Measurements from ENCODE around the gene MCM5.

GRCh38 chr22:35456757-35457156 is 56.8 kb downstream of the MCM5 start:
- TF ChIP-seq, protein P1, sequence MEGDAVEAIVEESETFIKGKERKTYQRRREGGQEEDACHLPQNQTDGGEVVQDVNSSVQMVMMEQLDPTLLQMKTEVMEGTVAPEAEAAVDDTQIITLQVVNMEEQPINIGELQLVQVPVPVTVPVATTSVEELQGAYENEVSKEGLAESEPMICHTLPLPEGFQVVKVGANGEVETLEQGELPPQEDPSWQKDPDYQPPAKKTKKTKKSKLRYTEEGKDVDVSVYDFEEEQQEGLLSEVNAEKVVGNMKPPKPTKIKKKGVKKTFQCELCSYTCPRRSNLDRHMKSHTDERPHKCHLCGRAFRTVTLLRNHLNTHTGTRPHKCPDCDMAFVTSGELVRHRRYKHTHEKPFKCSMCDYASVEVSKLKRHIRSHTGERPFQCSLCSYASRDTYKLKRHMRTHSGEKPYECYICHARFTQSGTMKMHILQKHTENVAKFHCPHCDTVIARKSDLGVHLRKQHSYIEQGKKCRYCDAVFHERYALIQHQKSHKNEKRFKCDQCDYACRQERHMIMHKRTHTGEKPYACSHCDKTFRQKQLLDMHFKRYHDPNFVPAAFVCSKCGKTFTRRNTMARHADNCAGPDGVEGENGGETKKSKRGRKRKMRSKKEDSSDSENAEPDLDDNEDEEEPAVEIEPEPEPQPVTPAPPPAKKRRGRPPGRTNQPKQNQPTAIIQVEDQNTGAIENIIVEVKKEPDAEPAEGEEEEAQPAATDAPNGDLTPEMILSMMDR (IDR thresholded peaks at IDR 0.05; ENCODE audit: low read depth, low read length, missing input control), result no peak
- no peak for TF ChIP-seq JUND (IDR thresholded peaks at IDR 0.05)
- no peak for TF ChIP-seq SP1 (IDR thresholded peaks at IDR 0.05)
- TF ChIP-seq YY1 (IDR thresholded peaks at IDR 0.05), result no peak
- TF ChIP-seq MAX (IDR thresholded peaks at IDR 0.05), result no peak
- no peak for TF ChIP-seq HNF4G (IDR thresholded peaks at IDR 0.05)
- no peak for TF ChIP-seq REST (IDR thresholded peaks at IDR 0.05)
- no peak for TF ChIP-seq TAF1 (conservative IDR thresholded peaks at IDR 0.05)
- TF ChIP-seq ZBTB33 (IDR thresholded peaks at IDR 0.05), result no peak
- no peak for TF ChIP-seq RAD21 (IDR thresholded peaks at IDR 0.05)
- TF ChIP-seq EGR1 (IDR thresholded peaks at IDR 0.05; ENCODE audit: low read depth in 2 of 2), result no peak
- TF ChIP-seq RXRA (IDR thresholded peaks at IDR 0.05), result no peak
- no peak for TF ChIP-seq GABPA (IDR thresholded peaks at IDR 0.05 in 1 of 2, conservative IDR thresholded peaks at IDR 0.05 in 1 of 2)
- no peak for TF ChIP-seq ATF3 (IDR thresholded peaks at IDR 0.05)

Measured in liver (tissue), 3 donors.